ENCODE results near the gene CNTN1.
"Not testable (repeated sequence)": the region's sequence is repeated elsewhere in the genome, so short reads cannot be mapped to it uniquely, and the experiment has no call there.

The CNTN1 gene

DNA sequence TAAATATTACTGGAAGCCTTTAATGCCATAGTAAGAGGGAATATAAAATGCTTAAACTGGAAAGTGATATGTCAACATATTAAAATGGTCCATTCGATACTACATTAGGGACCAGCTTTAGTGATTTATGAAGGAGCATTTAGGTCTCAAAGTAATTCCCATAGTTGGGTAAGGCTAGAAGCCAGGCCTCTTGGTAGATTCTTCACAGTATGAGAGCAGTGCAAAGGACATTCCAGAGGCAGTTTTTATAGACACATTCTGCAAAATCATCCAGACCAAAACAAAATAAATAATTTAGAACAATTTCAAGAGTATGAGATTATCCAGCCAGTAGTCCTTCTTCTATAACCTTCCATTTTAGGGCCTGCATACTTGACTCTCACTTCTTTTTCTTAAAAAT, 353.3 kb downstream of the CNTN1 start:
- DNase-seq (ENCODE audit: low spot score), result no peak

DNA sequence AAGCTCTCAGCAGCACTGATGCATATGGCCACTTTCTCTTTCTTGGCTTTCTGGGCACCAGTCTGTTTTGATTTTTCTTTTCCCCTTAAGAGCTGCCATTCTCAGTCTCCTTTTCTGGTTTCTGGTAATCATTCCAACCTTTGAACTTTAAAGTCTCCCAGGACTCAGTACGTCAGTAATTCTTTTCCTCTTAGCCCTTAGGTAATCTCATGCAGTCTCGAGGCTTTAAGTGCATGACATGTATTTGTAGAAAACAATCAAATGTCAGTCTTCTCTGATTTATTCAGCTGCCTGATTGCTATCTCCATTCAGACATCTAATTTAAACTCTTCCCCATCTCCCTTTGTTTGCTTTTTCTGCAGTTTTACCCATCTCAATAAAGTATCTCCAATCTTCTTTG, 356.8 kb downstream of the CNTN1 start:
- DNase-seq (ENCODE audit: low spot score), result no peak

DNA sequence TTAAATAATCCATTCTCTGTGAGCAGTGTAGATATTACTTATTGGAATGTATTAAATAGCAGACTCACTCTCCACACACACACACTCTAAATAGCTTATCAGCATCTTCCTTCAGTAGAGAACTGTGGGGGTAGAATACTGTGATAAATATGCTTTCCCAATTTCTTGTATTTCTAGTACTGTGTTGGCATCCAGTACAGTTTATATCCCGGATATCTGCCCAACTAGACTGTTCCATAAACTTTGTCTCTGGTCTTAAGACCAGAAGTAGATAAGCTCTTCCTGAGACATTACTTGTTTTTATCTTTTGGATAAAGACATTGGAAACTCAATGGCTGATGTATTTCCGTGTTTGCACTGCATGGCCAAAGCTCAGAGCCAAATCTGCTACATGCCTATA, 359.7 kb downstream of the CNTN1 start:
- DNase-seq (ENCODE audit: low spot score), result no peak

DNA sequence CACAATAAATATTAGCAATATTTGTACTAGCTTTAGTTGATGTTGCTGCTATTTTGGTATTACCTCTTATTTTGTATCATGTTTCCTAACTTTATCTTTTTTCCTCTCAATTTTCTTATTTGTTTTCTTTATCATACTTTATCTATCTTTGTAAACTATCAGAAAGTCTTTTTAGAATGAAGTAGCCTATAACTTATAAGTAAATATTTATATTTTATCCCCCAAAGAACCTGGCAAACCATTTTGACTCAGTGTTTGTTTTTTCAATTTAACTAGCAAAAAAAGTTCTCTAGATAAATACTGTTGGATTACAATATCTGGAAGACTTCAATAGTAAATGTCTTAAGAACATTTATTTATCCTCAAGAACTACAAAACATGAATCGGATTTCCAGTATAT, 360.2 kb downstream of the CNTN1 start:
- no peak for DNase-seq (ENCODE audit: low spot score)

DNA sequence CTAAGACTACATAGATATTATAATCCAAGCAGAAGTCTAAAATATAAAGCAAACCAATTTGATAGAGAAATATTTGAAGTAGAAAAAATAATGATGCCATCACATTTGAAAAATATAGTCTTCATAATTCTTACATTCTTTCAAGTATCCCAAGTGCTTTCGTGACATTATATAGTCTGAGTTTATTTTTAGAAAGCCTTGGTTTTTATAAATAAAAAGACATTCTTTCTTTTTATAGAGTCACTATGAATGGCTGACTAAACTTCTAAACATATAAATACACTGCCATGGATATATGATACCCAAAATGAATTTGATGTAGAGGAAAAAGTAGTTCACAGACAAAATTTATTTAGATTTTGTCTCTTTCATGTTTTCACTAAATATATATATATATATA, 360.8 kb downstream of the CNTN1 start:
- DNase-seq (ENCODE audit: low spot score), result no peak

DNA sequence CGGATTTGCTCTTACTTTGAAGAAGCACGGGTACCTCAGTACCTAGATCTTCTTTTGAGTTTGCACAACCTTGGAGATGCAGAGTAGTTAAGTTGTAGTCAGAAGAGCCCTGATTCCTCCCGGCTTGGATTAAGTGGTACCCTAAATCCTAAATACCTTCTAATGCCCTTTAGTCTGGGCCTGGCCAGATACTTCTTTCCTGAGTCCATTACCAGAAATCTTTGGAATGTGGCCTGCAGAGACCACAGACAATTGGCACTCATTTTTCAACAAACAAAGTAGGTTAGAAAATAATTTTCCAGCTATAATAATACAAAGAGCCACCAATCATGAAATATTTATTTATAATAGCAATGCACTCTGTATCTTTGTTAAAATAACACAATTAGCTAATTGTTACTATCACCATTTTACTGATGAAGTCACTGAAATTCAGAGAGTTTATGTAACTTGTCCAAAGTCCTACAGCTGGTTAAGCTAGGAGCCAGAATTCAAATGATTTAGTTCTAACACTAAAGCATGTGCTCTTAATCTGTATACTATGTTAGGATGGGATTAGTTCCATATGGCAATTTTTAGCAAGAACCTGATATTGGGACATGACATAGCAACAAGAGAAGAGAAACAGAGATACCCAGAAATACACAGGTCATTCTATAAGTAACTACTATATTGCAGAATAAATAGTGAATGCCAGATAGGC, 363.8 kb downstream of the CNTN1 start:
- peak; percentile 3 for DNase-seq (ENCODE audit: low spot score)

DNA sequence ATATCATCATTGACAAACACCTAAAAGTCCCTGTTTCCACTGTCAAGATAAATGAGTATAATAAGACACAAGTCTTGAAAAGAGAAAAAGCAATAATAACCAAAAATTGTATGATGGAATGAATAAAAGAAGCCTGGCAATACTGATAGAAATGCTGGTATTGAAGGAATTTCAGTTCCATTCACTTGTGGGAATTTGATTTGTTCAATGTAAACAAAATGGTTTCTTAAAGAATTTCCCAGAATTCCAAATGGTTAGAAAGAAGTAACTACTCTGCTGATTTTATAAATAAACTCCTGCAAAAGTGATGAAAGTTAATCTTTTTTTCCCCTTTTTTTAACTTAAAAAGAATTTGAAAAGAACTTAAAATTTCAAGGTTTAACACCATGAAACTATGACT, 366.0 kb downstream of the CNTN1 start:
- DNase-seq (ENCODE audit: low spot score), result no peak

DNA sequence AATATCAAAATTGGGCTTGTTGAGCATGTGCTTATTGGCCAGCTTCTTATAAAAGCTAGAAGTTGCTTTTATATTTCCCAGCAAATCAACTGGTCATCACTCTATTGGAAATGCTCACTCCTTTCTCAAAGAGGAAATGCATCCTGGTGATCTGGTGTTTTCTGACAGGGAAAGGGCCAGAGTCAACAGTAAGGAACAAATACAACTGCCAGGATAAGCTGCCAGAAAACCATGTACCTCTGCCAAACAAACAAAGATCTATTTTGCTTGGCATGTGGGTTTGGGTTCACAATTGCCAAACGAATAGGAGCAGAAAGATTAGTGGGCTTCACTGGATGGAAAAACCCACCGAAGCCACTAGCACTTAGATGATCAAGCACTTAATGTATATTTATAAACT, 369.0 kb downstream of the CNTN1 start:
- no peak for DNase-seq (ENCODE audit: low spot score)

DNA sequence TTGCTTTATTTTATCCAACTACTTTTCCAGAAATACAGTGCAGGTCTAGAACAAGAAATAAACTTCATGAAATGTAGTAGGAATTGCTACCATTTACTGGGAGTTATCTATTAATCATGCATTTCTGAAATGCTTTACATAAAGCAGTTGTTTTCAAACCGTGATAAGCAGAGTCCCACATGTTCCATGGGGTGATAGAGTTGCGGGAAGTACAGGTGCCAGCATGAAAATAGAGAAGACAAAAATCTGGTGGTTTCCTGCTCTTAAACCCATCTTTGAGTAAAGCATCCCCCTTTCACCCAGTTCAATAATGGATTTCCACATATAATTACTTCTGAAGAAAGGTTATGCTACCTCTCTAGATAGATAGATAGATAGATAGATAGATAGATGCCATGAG, 372.2 kb downstream of the CNTN1 start:
- no peak for DNase-seq (ENCODE audit: low spot score)

DNA sequence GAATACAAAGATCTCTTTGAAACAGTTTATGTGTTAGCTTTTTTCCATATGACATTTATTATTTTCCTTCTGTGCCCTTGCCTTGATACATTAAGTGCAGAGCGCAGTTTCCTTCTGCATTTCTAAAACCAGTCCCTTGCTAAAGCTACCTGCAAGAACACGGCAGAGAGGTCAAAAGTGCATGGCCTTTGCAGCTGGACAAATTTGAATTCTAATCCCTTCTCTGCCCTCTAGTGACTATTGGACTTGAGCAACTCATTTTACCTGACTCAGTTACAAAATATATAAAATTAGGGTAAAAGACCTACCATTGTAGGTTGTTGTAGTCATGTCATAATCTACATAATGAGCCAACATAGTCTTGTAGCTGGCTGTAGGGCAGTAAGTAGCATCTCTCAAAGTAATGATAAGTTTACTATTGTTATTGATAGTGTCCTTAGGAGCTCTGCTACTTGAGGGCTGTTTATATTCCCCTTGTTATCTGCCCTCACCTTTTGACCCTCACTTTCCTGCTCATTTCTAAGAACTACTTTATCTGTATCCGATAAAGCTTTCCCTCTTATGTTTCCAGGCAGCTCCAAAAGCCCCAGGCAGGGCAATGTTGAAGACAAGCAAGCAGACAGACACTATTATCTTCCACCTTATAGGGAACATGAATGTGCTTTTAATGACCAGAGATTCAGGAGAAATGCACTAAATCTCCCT, 375.9 kb downstream of the CNTN1 start:
- no peak for DNase-seq (ENCODE audit: low spot score)

DNA sequence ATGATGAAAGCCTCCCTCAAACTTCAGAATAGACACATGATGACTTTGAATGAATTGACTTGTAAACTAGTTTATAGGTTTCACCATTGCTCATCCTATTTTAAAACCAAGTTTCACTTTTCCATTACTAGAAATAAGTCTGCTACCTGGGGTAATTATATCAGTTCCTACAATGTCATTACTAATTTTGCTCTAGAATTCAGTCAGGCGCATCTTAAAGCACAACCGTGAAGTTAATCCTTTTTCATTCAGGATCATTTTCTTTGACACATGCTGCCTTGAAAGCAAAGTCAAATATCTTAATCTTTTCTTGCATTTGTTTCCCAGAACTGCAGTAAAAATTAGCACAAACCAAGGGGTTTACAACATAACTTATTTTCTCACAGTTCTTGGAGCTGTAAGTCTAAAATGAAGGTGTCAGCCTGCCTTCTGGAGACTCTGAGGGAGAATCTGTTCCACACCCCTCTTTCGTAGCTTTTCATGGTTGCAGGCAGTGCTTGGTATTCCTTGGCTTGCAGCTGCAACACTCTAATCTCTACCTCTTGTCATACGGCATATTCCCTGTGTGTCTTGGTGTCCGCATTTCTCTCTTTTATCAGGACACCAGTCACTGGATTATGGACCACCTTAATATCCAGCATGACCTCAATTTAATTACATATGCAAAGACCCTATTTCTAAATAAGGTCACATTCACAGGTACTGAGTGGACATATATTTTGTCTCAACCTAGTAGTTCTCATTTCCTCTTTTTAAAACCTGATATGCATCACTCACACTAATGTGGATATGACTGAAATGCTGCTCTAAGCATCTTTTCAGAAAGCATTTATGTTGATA, 381.6 kb downstream of the CNTN1 start:
- no peak for DNase-seq (ENCODE audit: low spot score)

DNA sequence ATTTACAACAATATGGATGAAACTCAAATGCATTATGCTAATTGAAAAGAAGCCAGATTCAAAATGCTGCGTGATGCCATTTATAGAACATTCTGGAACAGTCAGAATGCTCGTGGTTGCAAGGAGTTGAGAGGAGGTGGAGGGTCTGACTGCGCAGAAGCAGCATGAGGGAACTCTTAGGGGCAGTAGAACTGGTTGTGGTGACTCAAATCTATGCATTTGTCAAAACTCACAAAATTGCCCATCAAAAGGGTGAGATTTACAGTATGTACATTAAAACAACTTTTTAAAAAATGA, 382.2 kb downstream of the CNTN1 start:
- no peak for DNase-seq (ENCODE audit: low spot score)

DNA sequence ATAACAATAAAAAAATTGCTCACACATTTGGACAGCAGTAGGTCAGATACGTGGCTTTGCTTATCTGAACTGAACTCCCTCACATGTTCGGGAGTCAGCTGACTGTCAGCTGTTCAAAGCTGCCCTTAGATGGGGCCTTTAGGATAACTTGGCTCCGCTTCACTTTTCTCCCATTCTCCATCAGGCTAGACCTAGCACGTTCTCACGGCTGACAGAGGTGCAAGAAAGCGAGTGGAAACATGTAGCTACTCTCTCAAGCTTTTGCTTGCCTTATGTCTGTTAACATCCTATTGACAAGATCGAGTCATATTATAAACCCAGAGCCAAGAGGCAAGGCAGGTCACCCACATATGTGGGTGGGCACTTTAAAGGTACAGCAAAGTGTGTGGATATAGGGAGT, 383.9 kb downstream of the CNTN1 start:
- DNase-seq (ENCODE audit: low spot score), result no peak

DNA sequence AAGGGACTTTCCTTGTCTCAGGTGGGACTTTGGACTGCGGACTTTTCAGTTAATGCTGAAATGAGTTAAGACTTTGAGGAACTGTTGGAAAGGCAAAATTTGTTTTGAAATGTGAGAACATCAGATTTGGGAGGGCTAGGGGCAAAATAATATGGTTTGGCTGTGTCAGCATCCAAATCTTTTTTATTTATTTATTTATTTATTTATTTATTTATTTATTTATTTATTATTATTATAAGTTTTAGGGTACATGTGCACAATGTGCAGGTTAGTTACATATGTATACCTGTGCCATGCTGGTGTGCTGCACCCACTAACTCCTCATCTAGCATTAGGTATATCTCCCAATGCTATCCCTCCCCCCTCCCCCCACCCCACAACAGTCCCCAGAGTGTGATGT, 389.0 kb downstream of the CNTN1 start:
- DNase-seq (ENCODE audit: low spot score), result not testable (repeated sequence)

DNA sequence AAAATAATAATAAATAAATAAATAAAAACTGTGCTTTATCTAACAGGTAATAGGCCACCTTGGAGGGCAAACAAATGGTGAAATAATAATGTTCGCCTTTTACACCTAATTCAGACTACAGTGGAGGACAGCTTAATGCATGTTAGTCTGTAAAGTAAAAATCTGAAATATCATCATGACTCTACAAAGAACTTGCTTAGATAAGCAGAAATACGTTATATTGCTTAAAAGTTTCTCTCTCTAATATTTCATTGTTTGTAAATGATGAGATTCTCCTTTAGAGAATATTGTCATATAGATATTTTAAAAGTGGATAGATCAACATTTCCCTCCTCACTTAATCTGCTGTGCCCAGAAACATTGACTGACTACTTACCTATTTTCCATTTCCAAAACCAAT, 397.2 kb downstream of the CNTN1 start:
- DNase-seq (ENCODE audit: low spot score), result no peak

DNA sequence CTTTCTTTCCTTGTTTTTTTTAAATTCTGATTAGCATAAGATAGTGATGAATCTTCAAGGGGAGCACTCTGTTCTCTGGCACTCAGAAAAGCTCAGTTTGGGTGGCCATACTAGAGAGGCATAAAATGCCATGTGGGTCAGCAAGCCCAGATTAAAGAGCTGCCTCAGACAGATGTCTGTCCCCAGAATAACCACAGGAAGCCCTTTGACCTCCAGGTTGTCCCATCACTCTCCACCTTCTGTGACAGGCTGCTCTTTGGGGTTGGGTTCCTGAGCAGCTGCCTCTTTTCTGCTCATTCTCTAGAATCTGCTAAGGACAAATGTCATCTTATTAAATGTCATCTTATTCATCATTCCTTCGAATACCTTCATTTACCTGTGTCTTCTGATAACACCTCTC, 399.9 kb downstream of the CNTN1 start:
- DNase-seq (ENCODE audit: low spot score), result no peak

DNA sequence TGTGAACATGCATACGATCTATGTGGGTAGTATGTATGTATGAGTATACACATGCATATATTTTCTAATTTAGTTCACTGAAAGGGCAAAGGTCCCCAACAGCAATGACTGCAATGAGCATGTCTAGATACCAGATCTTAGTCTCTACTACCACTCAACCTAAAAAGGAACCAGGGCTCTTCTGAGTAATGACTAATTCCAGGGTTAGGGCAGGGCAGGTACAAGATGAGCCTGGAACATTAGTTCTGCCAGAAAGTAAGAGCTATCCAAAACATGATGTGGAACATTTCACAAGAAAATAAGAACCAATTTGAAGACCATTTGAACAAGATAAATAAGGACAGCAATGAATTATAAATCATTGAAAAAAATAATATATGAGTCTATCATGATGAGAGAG, 404.6 kb downstream of the CNTN1 start:
- DNase-seq (ENCODE audit: low spot score), result no peak

DNA sequence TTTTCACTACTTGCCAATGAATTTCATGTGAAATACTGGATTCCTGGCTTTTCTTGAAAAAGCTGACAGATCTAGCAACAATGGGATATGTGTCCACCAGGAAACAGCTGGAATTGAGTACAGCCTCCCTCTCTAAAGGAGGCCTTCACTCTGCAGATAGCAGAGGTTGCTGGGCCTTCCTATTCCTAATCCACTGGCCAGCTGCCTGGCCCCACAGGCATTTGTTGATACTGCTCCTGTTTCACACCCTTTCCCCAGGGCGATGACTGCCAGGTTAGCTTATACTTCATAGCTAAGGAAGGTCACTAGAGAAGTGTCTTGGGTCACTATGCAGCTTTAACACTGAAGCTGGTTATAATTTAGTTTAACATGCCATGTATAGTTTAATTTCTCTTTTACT, 408.3 kb downstream of the CNTN1 start:
- DNase-seq (ENCODE audit: low spot score), result no peak

DNA sequence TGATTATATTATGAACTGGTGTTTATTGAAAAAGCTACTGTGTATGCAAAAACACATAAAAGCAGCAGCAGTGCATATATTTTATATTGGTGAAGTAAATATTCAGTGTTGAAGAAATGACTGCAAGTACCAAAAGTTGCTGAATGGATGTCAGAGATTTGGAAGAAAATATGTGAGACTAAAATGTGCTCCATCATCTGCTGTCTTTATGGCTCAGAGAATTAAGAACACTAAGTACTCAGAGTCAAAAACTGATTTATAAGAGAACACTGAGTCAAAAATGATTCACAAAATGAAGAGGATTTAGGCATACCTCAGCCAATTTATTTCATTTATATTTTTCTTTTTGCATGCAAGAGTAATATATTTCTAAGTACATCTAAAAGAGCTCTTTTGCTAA, 409.6 kb downstream of the CNTN1 start:
- no peak for DNase-seq (ENCODE audit: low spot score)

DNA sequence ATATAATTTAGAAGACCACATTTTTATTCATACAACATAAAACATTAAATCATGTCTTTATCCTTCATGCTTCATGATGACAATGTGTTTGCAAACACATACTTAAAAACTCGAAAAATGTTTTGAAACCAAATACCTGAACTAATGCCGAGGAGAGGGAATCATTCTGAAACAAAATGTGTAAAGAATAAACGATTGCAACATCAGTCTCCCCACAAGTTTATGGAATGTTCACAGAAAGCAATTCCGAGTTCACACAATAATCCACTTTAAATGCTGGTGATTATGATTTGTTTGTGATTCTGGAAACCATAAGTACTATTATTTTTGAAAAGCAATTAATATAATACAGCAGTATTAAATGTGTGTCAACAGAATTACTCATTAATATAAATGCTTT, 411.4 kb downstream of the CNTN1 start:
- peak; percentile 10 for DNase-seq (ENCODE audit: low spot score)

DNA sequence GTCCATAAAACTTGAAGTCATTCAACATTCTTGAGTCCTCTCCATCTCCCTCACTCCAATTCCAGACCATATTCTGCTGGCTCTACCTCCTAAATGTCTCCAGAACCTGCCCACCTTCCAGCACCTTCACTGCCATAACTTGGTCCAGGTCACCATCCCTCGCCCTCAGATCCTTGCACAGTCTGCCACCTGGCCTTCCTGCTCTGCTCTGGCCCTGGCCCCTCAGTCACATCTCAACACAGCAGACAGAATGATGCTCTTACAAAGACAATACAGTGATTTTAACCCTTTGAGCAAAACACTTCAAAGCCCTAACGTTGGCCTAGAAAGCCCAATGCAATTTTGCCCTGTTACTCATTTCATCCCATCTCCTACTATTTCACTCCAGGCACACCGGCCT, 414.1 kb downstream of the CNTN1 start:
- DNase-seq (ENCODE audit: low spot score), result no peak

DNA sequence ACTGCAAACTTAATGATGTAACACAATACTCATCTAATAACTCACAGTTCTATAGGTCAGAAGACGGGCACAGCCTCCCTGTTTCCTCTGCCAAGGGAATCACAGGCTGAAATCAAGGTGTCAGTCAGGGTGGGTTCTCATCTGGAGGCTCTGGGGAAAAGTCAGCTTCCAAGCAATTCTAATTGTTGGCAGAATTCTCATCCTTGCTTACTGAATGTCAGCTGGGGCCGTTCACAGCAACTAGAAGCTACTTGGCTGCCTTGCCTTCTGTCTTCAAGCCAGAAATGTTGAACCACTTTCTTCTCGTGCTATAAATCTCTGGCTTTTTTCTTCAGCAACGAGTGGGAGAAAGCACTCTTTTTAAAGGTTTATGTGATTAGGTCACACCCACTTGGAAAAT, 415.8 kb downstream of the CNTN1 start:
- no peak for DNase-seq (ENCODE audit: low spot score)

DNA sequence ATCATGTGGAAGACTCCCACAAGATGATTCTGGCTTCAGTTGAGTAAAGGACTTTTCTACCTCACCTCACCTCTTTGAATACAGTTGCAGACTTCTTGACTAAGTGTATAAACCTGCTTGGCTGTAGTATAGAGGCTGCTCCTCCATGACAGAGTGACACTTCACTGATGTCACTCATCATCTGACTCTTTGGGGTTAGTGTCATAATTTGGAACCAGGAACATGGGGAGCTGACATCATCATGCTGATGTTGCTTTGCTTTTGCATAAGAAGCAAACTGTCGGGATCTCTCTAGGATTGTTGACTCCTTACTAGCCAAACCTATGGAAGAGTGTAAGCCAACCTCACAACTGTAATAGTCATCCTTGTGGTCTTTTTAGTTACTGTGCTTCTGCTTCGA, 420.7 kb downstream of the CNTN1 start:
- no peak for DNase-seq (ENCODE audit: low spot score)

Data from AG20443 (cell line).